ENCODE measurements around the gene AURKAIP1.

- TF ChIP-seq, protein P1, sequence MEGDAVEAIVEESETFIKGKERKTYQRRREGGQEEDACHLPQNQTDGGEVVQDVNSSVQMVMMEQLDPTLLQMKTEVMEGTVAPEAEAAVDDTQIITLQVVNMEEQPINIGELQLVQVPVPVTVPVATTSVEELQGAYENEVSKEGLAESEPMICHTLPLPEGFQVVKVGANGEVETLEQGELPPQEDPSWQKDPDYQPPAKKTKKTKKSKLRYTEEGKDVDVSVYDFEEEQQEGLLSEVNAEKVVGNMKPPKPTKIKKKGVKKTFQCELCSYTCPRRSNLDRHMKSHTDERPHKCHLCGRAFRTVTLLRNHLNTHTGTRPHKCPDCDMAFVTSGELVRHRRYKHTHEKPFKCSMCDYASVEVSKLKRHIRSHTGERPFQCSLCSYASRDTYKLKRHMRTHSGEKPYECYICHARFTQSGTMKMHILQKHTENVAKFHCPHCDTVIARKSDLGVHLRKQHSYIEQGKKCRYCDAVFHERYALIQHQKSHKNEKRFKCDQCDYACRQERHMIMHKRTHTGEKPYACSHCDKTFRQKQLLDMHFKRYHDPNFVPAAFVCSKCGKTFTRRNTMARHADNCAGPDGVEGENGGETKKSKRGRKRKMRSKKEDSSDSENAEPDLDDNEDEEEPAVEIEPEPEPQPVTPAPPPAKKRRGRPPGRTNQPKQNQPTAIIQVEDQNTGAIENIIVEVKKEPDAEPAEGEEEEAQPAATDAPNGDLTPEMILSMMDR (conservative IDR thresholded peaks at IDR 0.05 in 1 of 2, IDR thresholded peaks at IDR 0.05 in 1 of 2; ENCODE audit: low read depth in 1 of 2, low read length in 2 of 2) = no peak
- TF ChIP-seq EZH2 (IDR thresholded peaks at IDR 0.05; ENCODE audit: low read length, missing control alignments) = no peak
Measured at GRCh38 chr1:1345384-1345783, 29.6 kb downstream of the AURKAIP1 start.
